HFFc6 (cell line): ENCODE measurements around the gene SPRTN. TPM values are rescaled to one million over a fixed set of nuclear protein-coding genes. Genes with fewer than 3 reads are reported as not detected.
A peak's percentile ranks its signal among the peaks of the same experiment; 100 is the strongest.

Experiments used
- DNase-seq: peaks from one replicate; pipeline ENCODE4 v3.0.0-alpha.2; 2018
- H3K27ac Mint-ChIP-seq: 2 replicates; pipeline ENCODE4 v1.8.0; 2020; ENCODE audit warnings: mild to moderate bottlenecking, mixed read lengths
- H3K27me3 Mint-ChIP-seq: 2 replicates; pipeline ENCODE4 v1.8.0; 2021; ENCODE audit warnings: mild to moderate bottlenecking, moderate library complexity, mixed read lengths; ENCODE audit not compliant: insufficient read depth
- H3K36me3 Mint-ChIP-seq: 2 replicates; pipeline ENCODE4 v1.8.0; 2021; ENCODE audit warnings: low read depth, mixed read lengths
- H3K4me1 Mint-ChIP-seq: 2 replicates; pipeline ENCODE4 v1.8.0; 2020; ENCODE audit warnings: low read depth, mixed read lengths
- H3K4me3 Mint-ChIP-seq: 2 replicates; pipeline ENCODE4 v1.8.0; 2020; ENCODE audit warnings: mild to moderate bottlenecking, moderate library complexity, mixed read lengths
- H3K9me3 Mint-ChIP-seq: 2 replicates; pipeline ENCODE4 v1.8.0; 2020; ENCODE audit warnings: mild to moderate bottlenecking, mixed read lengths
- total RNA-seq, 6 experiments: library from RNA; stranded (reverse); fragmentation: NEBNext Ultra II Directional; extraction: Animal tissue kit (Norgen Biotek cat#: 25700); gene quantifications; 2 replicates in 1 of 6; 3 replicates in 5 of 6; pipeline ENCODE4 v1.2.3, GENCODE V29; 2021
- TF ChIP-seq, protein P1 (sequence below): fragments of 200-600 bp; sonication (generic); IDR thresholded peaks from 2 replicates; pipeline ENCODE4 v1.5.0; 2021; ENCODE audit warnings: antibody characterized with exemption, mild to moderate bottlenecking

SPRTN gene
- total RNA-seq, 6 experiments from 2014 or later = 8.4 to 12.6 (median 10.4) TPM

- TF ChIP-seq, protein P1, sequence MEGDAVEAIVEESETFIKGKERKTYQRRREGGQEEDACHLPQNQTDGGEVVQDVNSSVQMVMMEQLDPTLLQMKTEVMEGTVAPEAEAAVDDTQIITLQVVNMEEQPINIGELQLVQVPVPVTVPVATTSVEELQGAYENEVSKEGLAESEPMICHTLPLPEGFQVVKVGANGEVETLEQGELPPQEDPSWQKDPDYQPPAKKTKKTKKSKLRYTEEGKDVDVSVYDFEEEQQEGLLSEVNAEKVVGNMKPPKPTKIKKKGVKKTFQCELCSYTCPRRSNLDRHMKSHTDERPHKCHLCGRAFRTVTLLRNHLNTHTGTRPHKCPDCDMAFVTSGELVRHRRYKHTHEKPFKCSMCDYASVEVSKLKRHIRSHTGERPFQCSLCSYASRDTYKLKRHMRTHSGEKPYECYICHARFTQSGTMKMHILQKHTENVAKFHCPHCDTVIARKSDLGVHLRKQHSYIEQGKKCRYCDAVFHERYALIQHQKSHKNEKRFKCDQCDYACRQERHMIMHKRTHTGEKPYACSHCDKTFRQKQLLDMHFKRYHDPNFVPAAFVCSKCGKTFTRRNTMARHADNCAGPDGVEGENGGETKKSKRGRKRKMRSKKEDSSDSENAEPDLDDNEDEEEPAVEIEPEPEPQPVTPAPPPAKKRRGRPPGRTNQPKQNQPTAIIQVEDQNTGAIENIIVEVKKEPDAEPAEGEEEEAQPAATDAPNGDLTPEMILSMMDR = no peak
- Mint-ChIP-seq H3K9me3 (no peaks in the 10 kb centered on the region), H3K27ac (no peak overlapping the region), H3K36me3 (peaks cover 16% of the 10 kb centered on the region), H3K27me3 (no peaks in the 10 kb centered on the region), H3K4me1 (peaks cover 15% of the 10 kb centered on the region), H3K4me3 (no peak overlapping the region)
- DNase-seq = no peak
Measured at GRCh38 chr1:231364192-231364591, 26.1 kb downstream of the SPRTN start.

DNA sequence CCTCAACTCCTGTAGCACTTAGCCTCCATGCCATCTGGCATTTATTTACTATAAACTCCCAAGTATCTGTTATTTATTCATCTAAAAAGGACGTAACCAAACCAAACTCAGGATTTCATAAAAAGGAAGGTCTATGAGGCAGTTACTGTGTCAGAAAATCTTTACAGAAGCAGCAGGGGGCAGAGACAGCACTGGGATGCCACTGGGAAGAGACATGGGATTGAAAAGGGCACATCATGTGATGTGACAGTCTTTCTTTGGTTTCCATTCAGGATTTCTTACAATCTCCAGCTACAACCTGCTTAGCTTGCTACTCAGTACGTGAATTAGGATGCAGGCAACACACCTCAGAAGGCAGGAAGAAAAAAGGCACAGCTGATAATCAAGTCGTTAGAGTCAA, 31.2 kb downstream of the SPRTN start:
- no peak overlapping the region for H3K27ac Mint-ChIP-seq
- no peaks in the 10 kb centered on the region for H3K27me3 Mint-ChIP-seq
- no peak for DNase-seq
- no peaks in the 10 kb centered on the region for H3K9me3 Mint-ChIP-seq
- TF ChIP-seq, protein P1 = peak; percentile 41
- H3K36me3 Mint-ChIP-seq = no peaks in the 10 kb centered on the region
- peaks cover 14% of the 10 kb centered on the region; the same call in 1 of the 2 replicates for H3K4me1 Mint-ChIP-seq
- H3K4me3 Mint-ChIP-seq = no peak overlapping the region

DNA sequence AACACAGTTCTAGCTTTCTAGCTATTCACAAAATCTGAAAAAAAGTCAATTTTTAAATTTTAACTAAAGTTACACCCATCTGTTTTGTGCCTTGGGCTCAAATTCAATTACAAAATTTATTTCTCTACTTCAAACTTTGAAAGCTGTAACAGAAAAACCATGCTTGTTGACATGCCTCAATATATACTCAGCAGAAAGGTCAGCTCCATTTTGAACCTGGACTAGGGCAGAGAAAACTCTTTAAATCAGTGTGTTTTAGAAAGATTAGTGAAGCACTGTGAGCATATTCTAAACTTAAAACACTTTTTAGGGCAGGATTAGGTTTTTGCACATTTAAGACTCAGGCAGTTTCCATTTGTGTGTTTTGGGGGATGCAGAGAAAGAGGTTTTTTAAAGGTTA, 34.4 kb downstream of the SPRTN start:
- no peaks in the 10 kb centered on the region for H3K9me3 Mint-ChIP-seq

DNA sequence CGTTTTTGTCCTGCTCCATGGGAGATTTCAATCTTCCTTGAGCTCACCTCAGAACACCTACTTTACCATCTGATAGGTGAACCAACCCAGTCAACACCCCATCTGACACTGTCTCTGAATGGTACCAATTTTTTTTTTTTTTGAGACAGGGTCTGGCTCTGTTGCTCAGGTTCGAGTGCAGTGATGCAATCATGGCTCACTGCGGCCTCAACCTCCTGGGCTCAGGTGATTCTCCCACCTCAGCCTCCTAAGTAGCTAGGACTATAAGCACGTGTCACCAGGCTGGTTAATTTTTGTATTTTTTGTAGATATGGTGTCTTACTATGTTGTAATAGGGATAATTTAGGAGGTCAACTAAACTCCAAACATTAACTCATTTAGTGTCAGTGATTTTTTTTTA, 36.3 kb downstream of the SPRTN start:
- no peak overlapping the region for H3K4me3 Mint-ChIP-seq
- no peaks in the 10 kb centered on the region for H3K36me3 Mint-ChIP-seq
- TF ChIP-seq, protein P1 = no peak
- no peak overlapping the region for H3K27ac Mint-ChIP-seq
- no peaks in the 10 kb centered on the region for H3K27me3 Mint-ChIP-seq
- DNase-seq = no peak
- peaks cover 27% of the 10 kb centered on the region for H3K4me1 Mint-ChIP-seq
- no peaks in the 10 kb centered on the region for H3K9me3 Mint-ChIP-seq

More for the DNA sequence above, 34.4 kb downstream of the SPRTN start:
- Mint-ChIP-seq H3K4me1 (peaks cover 25% of the 10 kb centered on the region), H3K36me3 (no peaks in the 10 kb centered on the region), H3K27me3 (no peaks in the 10 kb centered on the region), H3K4me3 (no peak overlapping the region), H3K27ac (no peak overlapping the region; the same call in 1 of the 2 replicates)
- TF ChIP-seq, protein P1 = no peak
- no peak for DNase-seq

GRCh38 chr1:231376101-231376500, 38.0 kb downstream of the SPRTN start:
- Mint-ChIP-seq H3K4me3 (no peak overlapping the region), H3K27ac (no peak overlapping the region), H3K27me3 (no peaks in the 10 kb centered on the region), H3K4me1 (peaks cover 27% of the 10 kb centered on the region), H3K9me3 (no peaks in the 10 kb centered on the region), H3K36me3 (no peaks in the 10 kb centered on the region)
- DNase-seq = peak; percentile 33
- TF ChIP-seq, protein P1 = no peak
